LoVo (cell line): Measurements from ENCODE around the gene GPR137.
A peak's percentile ranks its signal among the peaks of the same experiment; 100 is the strongest.
"Not testable (repeated sequence)": the region's sequence is repeated elsewhere in the genome, so short reads cannot be mapped to it uniquely, and the experiment has no call there.

Source experiments
- DNase-seq: peaks from one replicate; pipeline ENCODE4 v3.0.0-alpha.2; 2016; ENCODE audit warnings: low spot score

The GPR137 gene

DNA sequence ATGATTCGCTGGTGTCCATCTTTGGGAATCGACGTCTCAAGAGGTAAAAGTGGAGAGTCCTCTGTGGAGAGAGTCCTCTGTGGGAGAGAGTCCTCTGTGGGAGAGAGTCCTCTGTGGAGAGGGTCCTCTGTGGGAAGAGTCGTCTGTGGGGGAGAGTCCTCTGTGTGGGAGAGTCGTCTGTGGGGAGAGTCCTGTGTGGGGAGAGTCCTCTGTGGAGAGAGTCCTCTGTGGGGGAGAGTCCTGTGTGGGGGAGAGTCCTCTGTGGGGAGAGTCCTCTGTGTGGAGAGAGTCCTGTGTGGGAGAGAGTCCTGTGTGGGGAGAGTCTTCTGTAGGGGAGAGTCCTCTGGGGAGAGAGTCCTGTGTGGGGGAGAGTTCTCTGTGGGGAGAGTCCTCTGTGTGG is 35.4 kb downstream of the GPR137 start:
- no peak for DNase-seq

DNA sequence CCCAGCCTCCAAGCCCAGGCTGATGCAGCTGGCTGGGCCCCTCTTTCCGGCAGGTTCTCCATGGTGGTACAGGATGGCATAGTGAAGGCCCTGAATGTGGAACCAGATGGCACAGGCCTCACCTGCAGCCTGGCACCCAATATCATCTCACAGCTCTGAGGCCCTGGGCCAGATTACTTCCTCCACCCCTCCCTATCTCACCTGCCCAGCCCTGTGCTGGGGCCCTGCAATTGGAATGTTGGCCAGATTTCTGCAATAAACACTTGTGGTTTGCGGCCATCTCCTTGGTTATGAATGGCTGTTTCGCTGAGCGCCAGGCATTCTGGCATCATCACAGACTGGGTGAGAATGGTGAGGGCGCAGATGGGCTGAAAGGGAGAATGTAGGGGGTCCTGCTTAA is 35.9 kb downstream of the GPR137 start:
- no peak for DNase-seq

DNA sequence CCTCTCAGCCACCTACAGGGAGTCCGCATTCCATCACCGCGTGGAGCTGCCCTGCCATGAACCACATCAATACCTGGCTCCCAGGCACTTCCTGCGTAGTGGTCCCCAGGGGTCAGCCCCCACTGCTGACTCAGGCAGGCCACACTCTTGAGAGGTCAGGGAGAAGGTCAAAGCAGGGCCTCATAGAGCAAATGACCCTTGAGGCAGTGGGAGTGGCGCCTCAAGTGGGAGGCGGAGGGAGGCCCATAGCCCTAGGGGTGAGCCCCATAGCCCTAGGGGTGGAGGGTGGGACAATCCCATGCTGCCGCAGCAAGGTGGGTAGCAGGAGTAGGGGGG is 37.2 kb downstream of the GPR137 start:
- DNase-seq = no peak

DNA sequence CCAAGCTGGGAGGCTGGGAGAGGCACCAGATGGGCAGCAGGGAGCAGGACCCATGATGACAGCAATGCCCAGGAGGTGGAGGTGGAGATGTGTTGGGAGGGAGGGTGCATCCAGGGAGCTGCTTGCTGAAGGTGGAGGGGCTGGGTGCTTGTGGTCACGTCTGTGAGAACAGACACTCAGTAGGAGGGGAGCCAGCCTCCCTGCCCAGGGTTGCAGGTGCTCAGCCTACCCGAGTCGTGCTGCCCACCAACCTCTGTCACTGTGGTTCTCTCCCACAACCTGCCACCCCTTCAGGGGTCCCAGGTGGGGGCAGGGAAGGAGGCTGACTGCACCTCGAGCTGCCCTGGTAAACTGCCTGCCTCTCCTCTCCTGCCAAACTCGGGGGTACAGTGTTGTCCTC is 37.7 kb downstream of the GPR137 start:
- DNase-seq = no peak

DNA sequence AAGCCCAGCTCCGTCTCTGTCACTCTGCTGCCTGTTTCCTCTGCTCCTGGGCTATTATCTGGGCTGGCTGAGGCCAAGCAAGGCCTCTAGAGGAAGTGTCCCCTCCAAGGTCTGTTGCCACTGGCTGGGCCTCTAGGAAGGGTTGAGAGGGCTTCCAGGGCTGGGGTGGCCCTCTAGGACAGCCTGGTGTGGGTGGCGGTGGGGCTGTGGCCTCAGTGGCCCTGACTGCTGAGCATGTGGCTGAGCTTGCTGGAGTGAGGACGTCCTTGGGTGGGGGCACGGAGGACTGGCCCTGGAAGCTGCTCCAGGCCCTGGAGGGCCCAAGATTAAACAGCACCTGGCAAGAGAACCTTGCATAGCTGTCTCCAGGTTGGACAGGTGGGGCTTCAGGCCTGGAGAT is 38.3 kb downstream of the GPR137 start:
- not testable (repeated sequence) for DNase-seq

DNA sequence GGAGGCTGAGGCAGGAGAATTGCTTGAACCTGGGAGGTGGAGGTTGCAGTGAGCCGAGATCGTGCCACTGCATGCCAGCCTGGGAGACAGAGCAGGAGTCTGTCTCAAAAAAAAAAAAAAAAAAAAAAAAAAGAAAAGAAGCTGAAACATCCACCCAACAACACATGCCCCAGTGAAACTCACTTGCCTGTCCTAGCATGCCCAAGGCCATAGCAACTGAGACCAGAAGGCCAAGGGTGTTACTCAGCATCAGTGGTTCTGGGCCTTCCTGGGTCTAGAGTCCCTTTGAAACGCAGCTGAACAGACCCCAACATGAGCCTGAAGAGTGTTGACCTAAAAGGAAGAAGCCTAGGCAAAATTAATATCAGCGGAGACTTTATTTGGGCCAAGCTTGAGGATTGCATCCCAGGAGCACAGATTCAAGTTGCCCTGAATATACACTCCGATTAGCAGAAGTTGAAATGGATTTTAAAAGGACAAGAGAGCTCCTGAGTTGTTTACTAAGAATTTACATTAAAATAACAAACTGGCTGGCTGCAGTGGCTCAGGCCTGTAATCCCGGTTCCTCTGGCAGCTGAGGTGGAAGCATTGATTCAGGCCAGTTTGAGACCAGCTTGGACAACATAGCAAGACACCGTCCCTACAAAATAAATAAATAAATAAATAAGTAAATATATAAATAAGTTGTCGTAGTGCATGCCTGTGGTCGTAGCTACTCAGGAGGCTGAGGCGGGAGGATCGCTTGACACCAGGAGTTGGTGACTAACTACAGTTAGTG is 39.2 kb downstream of the GPR137 start:
- no peak for DNase-seq

DNA sequence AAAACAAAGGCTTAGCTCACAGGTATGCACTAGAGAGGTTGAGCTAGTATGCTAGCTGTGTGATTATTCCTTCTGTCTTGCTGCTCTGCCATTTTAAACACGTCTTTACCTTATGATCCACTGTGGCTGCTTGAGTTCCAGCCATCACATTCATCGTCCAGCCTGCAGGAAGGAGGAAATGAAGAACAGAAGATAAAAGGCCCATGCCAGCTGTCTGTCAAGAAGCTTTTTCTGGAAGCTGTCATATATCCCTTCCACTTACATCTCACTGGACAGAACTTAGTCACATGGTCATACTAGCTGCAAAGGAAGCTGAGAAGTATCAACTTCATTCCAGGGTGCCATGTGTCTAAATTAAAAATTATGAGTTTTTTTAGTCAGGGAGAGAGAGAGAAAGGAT is 41.7 kb downstream of the GPR137 start:
- DNase-seq = no peak

DNA sequence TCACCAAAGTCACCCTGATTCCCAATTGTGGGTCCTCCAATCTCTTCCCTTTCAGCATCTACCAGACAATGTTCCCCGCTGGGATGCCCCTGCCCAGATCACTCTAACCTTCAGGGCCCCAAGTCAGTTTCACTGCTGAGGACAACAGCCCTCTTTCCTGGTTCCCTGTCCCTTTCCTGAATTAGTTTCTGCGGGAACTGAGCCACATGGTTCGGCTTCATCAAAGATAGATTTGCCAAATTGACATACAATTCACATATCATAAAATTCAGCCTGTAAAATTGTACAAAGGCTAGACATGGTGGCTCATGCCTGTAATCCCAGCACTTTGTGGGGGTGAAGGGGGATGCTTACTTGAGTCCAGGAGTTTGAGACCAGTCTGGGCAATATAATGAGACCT is 42.3 kb downstream of the GPR137 start:
- DNase-seq = no peak

DNA sequence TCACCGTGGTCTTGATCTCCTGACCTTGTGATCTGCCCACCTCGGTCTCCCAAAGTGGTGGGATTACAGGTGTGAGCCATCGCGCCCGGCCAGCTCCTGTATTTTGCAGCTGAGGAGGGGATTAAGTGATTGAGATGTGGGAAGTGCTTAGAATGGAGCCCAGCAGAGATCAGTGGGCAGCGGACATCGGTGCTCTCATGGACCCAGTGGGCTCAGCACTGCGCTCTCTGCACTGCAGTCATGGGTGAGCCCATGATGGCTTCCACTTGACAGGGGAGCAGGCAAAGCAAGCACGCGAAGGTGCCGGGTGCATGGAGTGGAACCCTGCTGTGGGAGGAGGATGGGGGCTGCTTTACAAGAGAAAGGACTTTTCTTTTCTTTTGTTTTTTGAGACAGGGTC is 45.2 kb downstream of the GPR137 start:
- no peak for DNase-seq

DNA sequence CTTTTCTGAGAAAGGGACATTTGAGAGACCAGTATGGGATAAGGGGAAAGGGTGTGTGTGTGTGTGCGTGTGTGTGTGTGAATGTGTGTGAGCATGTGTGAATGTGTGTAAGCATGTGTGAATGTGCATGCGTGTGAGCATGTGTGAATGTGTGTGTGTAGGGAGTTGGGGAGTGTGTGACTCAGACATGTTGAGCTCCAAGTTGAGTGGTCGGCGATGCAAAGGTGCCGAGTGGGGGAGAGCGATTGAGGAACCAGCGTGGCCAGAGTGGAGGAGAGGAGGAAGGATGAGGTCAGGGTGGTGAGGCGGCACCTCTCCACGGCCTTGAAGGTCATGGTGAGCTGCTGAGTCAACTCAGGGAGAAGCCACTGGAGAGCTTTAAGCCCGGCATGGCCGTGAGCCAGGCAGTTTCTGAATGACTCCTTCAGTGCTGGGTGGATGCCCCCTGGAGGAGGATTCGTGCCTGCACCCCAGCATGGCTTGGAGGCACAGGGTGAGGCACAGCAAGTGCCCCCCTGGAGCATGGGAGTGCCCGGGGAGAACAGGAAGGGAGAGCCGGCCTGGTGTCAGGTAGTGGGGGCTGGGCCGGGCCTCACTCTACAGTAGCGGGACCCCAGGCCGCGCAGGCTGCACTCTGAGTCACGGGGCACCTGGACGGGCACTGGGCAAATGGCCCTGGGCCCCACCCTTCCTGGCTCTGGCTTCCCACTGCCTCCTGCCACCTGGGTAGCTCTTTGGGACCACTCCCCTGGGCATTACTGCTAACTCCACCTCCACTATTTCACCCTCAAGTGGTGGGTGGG is 46.1 kb downstream of the GPR137 start:
- DNase-seq = peak; percentile 88

DNA sequence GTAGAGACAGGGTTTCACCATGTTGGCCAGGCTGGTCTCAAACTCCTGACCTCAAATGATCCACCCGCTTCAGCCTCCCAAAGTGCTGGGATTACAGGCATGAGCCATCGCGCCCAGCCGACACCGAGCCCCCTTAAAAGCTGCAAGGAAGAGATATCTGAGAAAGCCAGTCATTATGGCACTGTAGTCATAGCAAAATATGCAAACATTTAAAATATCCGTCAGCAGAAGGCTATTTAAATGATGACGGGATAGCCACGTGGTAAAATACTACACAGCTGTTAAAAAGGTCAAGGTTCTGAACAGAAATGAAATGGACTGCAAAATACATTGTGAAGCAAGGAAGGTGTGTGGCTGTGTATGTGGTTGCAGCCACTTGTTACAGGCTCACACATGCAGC is 47.9 kb downstream of the GPR137 start:
- no peak for DNase-seq

DNA sequence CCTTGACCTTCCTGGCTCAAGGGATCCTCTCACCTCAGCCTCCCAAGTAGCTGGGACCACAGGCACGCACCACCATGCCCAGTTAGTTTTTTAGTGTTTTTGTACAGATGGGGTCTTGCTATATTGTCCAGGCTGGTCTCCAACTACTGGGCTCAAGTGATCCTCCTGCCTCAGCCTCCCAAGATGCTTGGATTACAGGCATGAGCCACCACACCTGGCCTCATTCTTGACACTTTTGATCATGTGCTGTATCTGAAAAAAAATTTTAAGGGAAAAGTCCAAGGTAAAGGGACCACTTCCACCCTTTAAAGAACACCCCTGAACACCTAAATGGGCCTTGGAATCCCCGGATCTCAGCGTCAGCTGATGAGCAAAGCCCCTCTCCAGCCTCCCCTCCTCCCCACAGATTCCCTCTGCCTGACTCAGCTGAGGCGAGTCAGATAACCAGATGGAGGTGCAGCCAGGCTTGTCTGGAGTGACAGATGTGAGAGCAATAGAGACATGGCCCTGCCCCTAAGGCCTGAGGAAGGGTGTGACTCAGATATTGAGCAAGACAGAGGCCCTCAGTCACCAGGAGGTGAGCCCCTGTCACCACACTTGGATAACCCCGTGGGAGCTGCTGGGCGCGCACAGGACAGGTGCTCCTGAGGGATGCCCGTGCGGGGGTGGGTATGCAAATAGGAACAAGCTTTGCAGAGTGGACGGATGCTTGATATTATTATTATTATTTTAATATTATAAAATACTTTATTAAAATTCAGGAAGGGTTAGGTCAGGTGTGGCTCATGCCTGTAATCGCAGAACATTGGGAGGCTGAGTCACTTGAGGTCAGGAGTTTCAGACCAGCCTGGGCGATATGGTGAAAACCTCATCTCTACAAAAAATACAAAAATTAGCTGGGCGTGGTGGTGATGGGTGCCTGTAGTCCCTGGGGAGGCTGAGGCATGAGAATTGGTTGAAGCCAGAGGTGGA is 49.4 kb downstream of the GPR137 start:
- DNase-seq = peak; percentile 94

DNA sequence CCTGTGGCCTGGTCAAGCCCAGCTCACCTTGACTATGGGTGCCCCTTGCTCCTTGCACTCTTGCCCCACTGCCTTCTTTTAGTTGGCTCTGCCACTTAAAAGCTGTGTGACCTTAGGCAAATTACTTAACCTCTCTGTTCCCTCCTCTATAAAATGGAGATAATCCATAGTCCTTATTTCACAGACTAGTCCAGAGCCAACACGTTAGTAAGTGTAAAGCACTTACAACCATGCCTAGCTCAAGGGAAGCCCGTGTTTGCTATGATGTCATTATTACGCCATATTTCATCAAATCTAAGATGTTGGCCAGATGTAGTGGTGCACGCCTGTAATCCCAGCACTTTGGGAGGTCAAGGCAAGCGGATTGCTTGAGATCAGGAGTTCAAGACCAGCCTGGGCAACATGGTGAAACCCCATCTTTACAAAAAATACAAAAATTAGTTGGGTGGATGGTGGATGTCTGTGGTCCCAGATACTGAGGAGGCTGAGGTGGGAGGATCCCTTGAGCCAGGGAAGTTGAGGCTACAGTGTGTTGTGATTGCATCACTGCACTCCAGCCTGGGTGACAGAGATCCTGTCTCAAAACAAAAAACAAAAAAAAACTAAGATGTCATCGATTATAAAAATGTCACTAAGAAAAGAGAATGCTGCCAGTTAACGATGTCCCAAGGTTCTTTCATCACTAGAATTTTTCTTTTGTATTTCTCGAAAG is 52.0 kb downstream of the GPR137 start:
- DNase-seq = no peak

DNA sequence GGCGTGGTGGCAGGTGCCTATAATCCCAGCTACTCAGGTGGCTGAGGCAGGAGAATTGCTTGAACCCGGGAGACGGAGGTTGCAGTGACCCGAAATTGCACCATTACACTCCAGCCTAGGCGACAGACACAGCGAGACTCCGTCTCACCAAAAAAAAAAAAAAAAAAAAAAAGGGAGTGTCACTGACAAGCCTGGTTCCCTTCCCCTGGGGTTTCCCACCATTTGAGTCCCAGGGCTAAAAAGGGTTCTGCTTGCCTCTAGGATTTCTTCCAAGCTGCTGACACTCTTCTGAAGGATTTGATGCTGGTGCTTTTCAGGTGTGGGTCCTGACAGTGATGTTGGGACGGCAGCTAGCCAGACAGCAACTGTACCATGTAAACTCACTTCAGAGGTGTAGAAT is 53.1 kb downstream of the GPR137 start:
- no peak for DNase-seq
